GM23338 (cell line): ENCODE results near the gene DHRS7C.

Experiments
- EZH2 ChIP-seq: fragments of 200-600 bp; sonication (generic); IDR thresholded peaks from one replicate; pipeline ENCODE4 v1.8.0; 2017; ENCODE audit warnings: antibody characterized with exemption, mild to moderate bottlenecking, low read depth; ENCODE audit not compliant: unreplicated experiment
- EZH2phosphoT487 ChIP-seq: fragments of 200-600 bp; sonication (generic); IDR thresholded peaks from one replicate; pipeline ENCODE4 v1.8.1; 2018; ENCODE audit warnings: antibody characterized with exemption; ENCODE audit not compliant: unreplicated experiment
- TF ChIP-seq, protein P1 (sequence below), 2 experiments: fragments of 200-600 bp in 1 of 2; sonication (generic) in 1 of 2; conservative IDR thresholded peaks; 2 replicates each; pipeline versions ENCODE4 v1.5.1 to v1.6.1; 2016 to 2017; ENCODE audit warnings: antibody characterized with exemption in 2 of 2, low read depth in 2 of 2, mild to moderate bottlenecking in 2 of 2, moderate library complexity in 1 of 2
- TF ChIP-seq, protein P2 (sequence below): IDR thresholded peaks from one replicate; pipeline ENCODE4 v1.6.1; 2018; ENCODE audit warnings: antibody characterized with exemption; ENCODE audit not compliant: unreplicated experiment

DNA sequence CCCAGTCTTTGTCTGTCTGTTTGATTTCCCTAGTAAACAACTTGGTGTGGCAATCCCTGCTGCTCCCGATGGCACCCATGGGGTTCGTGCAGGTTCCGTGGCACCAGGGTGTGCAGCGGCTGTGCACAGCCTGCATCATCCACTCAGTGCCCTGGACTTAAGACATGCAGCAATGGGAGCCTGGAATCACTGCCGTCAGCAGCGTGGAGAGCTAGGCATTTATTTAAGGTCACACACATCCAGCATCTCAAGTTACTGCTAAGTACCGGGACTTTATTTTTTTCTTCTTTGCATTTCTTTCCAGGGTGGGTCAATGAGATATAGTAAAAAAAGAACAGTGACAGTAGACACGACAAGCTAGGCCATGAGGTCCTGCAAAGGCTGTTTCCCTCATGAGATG is 2.8 kb downstream of the DHRS7C start:
- TF ChIP-seq, protein P1, sequence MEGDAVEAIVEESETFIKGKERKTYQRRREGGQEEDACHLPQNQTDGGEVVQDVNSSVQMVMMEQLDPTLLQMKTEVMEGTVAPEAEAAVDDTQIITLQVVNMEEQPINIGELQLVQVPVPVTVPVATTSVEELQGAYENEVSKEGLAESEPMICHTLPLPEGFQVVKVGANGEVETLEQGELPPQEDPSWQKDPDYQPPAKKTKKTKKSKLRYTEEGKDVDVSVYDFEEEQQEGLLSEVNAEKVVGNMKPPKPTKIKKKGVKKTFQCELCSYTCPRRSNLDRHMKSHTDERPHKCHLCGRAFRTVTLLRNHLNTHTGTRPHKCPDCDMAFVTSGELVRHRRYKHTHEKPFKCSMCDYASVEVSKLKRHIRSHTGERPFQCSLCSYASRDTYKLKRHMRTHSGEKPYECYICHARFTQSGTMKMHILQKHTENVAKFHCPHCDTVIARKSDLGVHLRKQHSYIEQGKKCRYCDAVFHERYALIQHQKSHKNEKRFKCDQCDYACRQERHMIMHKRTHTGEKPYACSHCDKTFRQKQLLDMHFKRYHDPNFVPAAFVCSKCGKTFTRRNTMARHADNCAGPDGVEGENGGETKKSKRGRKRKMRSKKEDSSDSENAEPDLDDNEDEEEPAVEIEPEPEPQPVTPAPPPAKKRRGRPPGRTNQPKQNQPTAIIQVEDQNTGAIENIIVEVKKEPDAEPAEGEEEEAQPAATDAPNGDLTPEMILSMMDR (conservative IDR thresholded peaks at IDR 0.05; ENCODE audit: low read depth in 2 of 2) = no peak
- TF ChIP-seq EZH2phosphoT487 = no peak
- no peak for TF ChIP-seq EZH2
- TF ChIP-seq, protein P2, sequence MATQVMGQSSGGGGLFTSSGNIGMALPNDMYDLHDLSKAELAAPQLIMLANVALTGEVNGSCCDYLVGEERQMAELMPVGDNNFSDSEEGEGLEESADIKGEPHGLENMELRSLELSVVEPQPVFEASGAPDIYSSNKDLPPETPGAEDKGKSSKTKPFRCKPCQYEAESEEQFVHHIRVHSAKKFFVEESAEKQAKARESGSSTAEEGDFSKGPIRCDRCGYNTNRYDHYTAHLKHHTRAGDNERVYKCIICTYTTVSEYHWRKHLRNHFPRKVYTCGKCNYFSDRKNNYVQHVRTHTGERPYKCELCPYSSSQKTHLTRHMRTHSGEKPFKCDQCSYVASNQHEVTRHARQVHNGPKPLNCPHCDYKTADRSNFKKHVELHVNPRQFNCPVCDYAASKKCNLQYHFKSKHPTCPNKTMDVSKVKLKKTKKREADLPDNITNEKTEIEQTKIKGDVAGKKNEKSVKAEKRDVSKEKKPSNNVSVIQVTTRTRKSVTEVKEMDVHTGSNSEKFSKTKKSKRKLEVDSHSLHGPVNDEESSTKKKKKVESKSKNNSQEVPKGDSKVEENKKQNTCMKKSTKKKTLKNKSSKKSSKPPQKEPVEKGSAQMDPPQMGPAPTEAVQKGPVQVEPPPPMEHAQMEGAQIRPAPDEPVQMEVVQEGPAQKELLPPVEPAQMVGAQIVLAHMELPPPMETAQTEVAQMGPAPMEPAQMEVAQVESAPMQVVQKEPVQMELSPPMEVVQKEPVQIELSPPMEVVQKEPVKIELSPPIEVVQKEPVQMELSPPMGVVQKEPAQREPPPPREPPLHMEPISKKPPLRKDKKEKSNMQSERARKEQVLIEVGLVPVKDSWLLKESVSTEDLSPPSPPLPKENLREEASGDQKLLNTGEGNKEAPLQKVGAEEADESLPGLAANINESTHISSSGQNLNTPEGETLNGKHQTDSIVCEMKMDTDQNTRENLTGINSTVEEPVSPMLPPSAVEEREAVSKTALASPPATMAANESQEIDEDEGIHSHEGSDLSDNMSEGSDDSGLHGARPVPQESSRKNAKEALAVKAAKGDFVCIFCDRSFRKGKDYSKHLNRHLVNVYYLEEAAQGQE = no peak
